H9 (cell line): Measurements from ENCODE around the gene CEP170B. TPM values are rescaled to one million over a fixed set of nuclear protein-coding genes. Genes with fewer than 3 reads are reported as not detected.

Experiments
- DNase-seq: peaks from one replicate; pipeline ENCODE4 v3.0.0-alpha.2; 2017
- H2AFZ ChIP-seq: one replicate; pipeline ENCODE4 v1.6.1; 2013; ENCODE audit warnings: mild to moderate bottlenecking, low read length, control low read depth, moderate library complexity
- H2AK5ac ChIP-seq: 2 replicates; pipeline ENCODE4 v1.6.1; 2013; ENCODE audit warnings: low read length, control low read depth, mixed read lengths; ENCODE audit not compliant: insufficient read length
- H2BK120ac ChIP-seq: one replicate; pipeline ENCODE4 v1.6.1; 2013; ENCODE audit warnings: low read depth, mild to moderate bottlenecking, low read length, control low read depth, inconsistent platforms; ENCODE audit not compliant: poor library complexity, severe bottlenecking
- H2BK12ac ChIP-seq: 2 replicates; pipeline ENCODE4 v1.6.1; 2013; ENCODE audit warnings: low read length, control low read depth, mixed read lengths, low read depth; ENCODE audit not compliant: insufficient read length
- H2BK15ac ChIP-seq: 2 replicates; pipeline ENCODE4 v1.6.1; 2013; ENCODE audit warnings: low read depth, low read length, control low read depth
- H2BK20ac ChIP-seq: one replicate; pipeline ENCODE4 v1.6.1; 2013; ENCODE audit warnings: low read depth, mild to moderate bottlenecking, low read length, control low read depth, inconsistent platforms; ENCODE audit not compliant: poor library complexity, severe bottlenecking
- H2BK5ac ChIP-seq: 2 replicates; pipeline ENCODE4 v1.6.1; 2013; ENCODE audit warnings: low read length, control low read depth, mixed read lengths; ENCODE audit not compliant: insufficient read length
- H3K14ac ChIP-seq: 2 replicates; pipeline ENCODE4 v1.6.1; 2013; ENCODE audit warnings: low read length, control low read depth; ENCODE audit not compliant: insufficient read depth
- H3K18ac ChIP-seq: 2 replicates; pipeline ENCODE4 v1.6.1; 2013; ENCODE audit warnings: low read depth, mild to moderate bottlenecking, mixed read lengths, low read length, control low read depth; ENCODE audit not compliant: insufficient read length
- H3K23ac ChIP-seq: 2 replicates; pipeline ENCODE4 v1.6.1; 2013; ENCODE audit warnings: low read length, control low read depth, mixed read lengths, low read depth; ENCODE audit not compliant: insufficient read length
- H3K23me2 ChIP-seq: 2 replicates; pipeline ENCODE4 v1.6.1; 2013; ENCODE audit warnings: low read depth, mild to moderate bottlenecking, mixed read lengths, low read length, control low read depth; ENCODE audit not compliant: insufficient read length, poor library complexity, severe bottlenecking
- H3K27ac ChIP-seq: 2 replicates; pipeline ENCODE4 v1.5.1; 2013; ENCODE audit warnings: low read length, control low read depth, mixed read lengths, low read depth; ENCODE audit not compliant: insufficient read length
- H3K27me3 ChIP-seq: 2 replicates; pipeline ENCODE4 v1.6.1; 2013; ENCODE audit warnings: low read length, control low read depth, inconsistent platforms; ENCODE audit not compliant: insufficient read depth
- H3K4ac ChIP-seq: 2 replicates; pipeline ENCODE4 v1.6.1; 2013; ENCODE audit warnings: low read depth, mild to moderate bottlenecking, control low read depth, inconsistent platforms, low read length, moderate library complexity
- H3K4me1 ChIP-seq: 2 replicates; pipeline ENCODE4 v1.6.1; 2013; ENCODE audit warnings: low read length, control low read depth, inconsistent platforms; ENCODE audit not compliant: insufficient read depth
- H3K4me2 ChIP-seq: 2 replicates; pipeline ENCODE4 v1.6.1; 2013; ENCODE audit warnings: low read length, control low read depth, mixed read lengths; ENCODE audit not compliant: insufficient read length, insufficient read depth
- H3K56ac ChIP-seq: 2 replicates; pipeline ENCODE4 v1.6.1; 2013; ENCODE audit warnings: low read depth, mild to moderate bottlenecking, mixed read lengths, low read length, control low read depth; ENCODE audit not compliant: insufficient read length
- H3K79me1 ChIP-seq: 2 replicates; pipeline ENCODE4 v1.6.1; 2013; ENCODE audit warnings: low read depth, mild to moderate bottlenecking, moderate library complexity, low read length, control low read depth, inconsistent platforms; ENCODE audit not compliant: insufficient read depth, poor library complexity, severe bottlenecking
- H3K79me2 ChIP-seq: 2 replicates; pipeline ENCODE4 v1.6.1; 2013; ENCODE audit warnings: low read length, control low read depth, inconsistent platforms; ENCODE audit not compliant: insufficient read depth
- H3K9ac ChIP-seq: 2 replicates; pipeline ENCODE4 v1.6.1; 2013; ENCODE audit warnings: low read length, control low read depth, mixed read lengths; ENCODE audit not compliant: insufficient read length; ENCODE audit errors: extremely low read depth
- H3K9me3 ChIP-seq: one replicate; pipeline ENCODE4 v1.6.1; 2013; ENCODE audit warnings: low read depth, low read length, inconsistent platforms; ENCODE audit not compliant: control insufficient read depth
- H3T11ph ChIP-seq: one replicate; pipeline ENCODE4 v1.6.1; 2013; ENCODE audit warnings: mild to moderate bottlenecking, low read length, control low read depth, inconsistent platforms
- H4K20me1 ChIP-seq: one replicate; pipeline ENCODE4 v1.6.1; 2013; ENCODE audit not compliant: control insufficient read depth, insufficient read length, insufficient read depth
- H4K5ac ChIP-seq: 2 replicates; pipeline ENCODE4 v1.6.1; 2013; ENCODE audit warnings: low read depth, mild to moderate bottlenecking, mixed read lengths, low read length, control low read depth; ENCODE audit not compliant: insufficient read length
- H4K8ac ChIP-seq: replicated peaks from 2 replicates; pipeline ENCODE4 v1.6.1; 2013; ENCODE audit warnings: low read length, control low read depth, mixed read lengths, low read depth; ENCODE audit not compliant: insufficient read length
- H4K91ac ChIP-seq: 2 replicates; pipeline ENCODE4 v1.6.1; 2013; ENCODE audit warnings: low read depth, mild to moderate bottlenecking, moderate library complexity, mixed read lengths, low read length, control low read depth; ENCODE audit not compliant: insufficient read length
- H3K27ac Mint-ChIP-seq, 3 experiments: 2 replicates in 2 of 3; 3 replicates in 1 of 3; pipeline ENCODE4 v1.8.0; 2020 to 2021; ENCODE audit warnings: mixed read lengths in 3 of 3, mild to moderate bottlenecking in 1 of 3, moderate library complexity in 1 of 3
- H3K27me3 Mint-ChIP-seq: 2 replicates; pipeline ENCODE4 v1.8.0; 2021; ENCODE audit warnings: low read depth, mild to moderate bottlenecking, moderate library complexity, mixed read lengths
- H3K36me3 Mint-ChIP-seq, 3 experiments: 2 replicates in 2 of 3; 3 replicates in 1 of 3; pipeline ENCODE4 v1.8.0; 2020 to 2021; ENCODE audit warnings: low read depth in 3 of 3, mixed read lengths in 3 of 3; ENCODE audit not compliant: insufficient read depth in 1 of 3
- H3K4me1 Mint-ChIP-seq, 2 experiments: 2 replicates each; pipeline ENCODE4 v1.8.0; 2020; ENCODE audit warnings: mixed read lengths in 2 of 2
- H3K4me3 Mint-ChIP-seq, 2 experiments: 2 replicates in 1 of 2; 3 replicates in 1 of 2; pipeline ENCODE4 v1.8.0; 2020 to 2021; ENCODE audit warnings: mild to moderate bottlenecking in 2 of 2, mixed read lengths in 2 of 2, moderate library complexity in 1 of 2
- H3K9me3 Mint-ChIP-seq, 2 experiments: 2 replicates in 1 of 2; 3 replicates in 1 of 2; pipeline ENCODE4 v1.8.0; 2020; ENCODE audit warnings: mild to moderate bottlenecking in 2 of 2, mixed read lengths in 2 of 2, moderate library complexity in 1 of 2
- WGBS: extraction: QIAGEN DNeasy Blood & Tissue Kit; methylation state at CpG from one replicate; pipeline ENCODE4 v1.1.7; 2013; ENCODE audit warnings: missing lambda C conversion rate, low lambda C conversion rate, mixed read lengths; ENCODE audit not compliant: insufficient read length; ENCODE audit errors: extremely low coverage; 5-methylcytosine and 5-hydroxymethylcytosine counted together
- total RNA-seq: library from RNA; stranded (reverse); gene quantifications from 2 replicates; pipeline ENCODE4 v1.2.1, GENCODE V29; 2021
- TF ChIP-seq, protein P1 (sequence below): fragments of 200-600 bp; sonication (generic); conservative IDR thresholded peaks from 3 replicates; pipeline ENCODE4 v1.8.0; 2021; ENCODE audit warnings: antibody characterized with exemption, mild to moderate bottlenecking

CEP170B gene
- total RNA-seq, 1 experiment from 2014 or later = 28.8 TPM

DNA sequence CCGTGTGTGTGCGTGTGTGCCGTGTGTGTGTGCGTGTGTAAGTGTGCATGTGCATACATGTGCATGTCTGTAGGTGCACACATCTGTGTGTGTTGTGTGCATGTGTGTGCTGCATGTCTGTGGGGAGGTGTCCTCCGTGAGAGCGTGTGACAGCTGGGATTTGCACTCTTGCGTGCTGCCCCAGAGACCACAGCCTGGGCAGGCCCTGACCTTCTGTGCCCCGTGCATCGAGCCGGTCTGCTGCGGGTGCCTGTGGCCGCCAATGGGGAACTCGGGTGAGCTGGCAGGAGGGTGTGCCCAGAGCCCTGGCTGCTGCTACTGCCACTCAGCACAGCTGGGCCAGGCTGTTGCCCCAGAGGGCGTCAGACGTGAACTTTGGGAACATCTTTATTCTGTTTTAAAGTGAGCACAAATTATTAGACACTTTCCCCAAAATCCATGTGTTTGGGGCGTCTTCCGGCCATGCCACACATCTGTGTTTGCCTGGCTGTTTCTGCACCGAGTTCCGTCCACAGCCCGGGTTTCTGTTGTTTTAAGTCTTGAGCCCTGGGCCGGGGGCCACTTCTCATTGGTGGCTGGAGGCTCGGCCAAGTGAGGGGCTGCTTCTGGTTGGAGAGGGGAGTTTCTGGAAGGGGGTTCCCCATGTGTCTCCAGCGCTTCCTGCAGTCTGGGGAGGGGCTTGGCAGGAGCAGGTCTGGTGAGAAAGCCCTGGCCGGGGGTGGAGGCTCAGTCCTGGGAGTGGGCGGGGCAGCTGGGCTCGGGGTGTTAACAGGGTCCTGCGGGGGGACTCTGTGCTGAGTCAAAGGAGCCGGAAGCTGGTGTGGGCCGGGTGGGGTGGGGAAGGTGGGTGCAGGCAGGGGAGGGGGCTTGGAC lies 7.6 kb downstream of the CEP170B start:
- no peaks in the 10 kb centered on the region for H3K27me3 Mint-ChIP-seq
- Histone ChIP-seq H4K5ac (peak overlapping the region; percentile 38), H2BK5ac (no peak overlapping the region), H3K23ac (no peak overlapping the region), H2BK20ac (no peak overlapping the region), H3K4ac (no peak overlapping the region), H3K23me2 (peaks cover 4% of the 10 kb centered on the region), H3K9ac (no peak overlapping the region), H4K91ac (no peak overlapping the region), H2AFZ (no peak overlapping the region), H4K20me1 (no peaks in the 10 kb centered on the region), H4K8ac (no peak overlapping the region), H3K79me2 (peaks cover 3% of the 10 kb centered on the region; the same call in 1 of the 2 replicates), H3K27me3 (no peaks in the 10 kb centered on the region), H2BK12ac (no peak overlapping the region), H3T11ph (no peak overlapping the region), H2BK15ac (no peak overlapping the region), H3K27ac (no peak overlapping the region), H3K79me1 (no peaks in the 10 kb centered on the region), H3K56ac (no peak overlapping the region), H3K14ac (no peak overlapping the region; the same call in 1 of the 2 replicates), H3K4me2 (no peak overlapping the region), H2BK120ac (no peak overlapping the region), H2AK5ac (no peak overlapping the region), H3K9me3 (no peaks in the 10 kb centered on the region), H3K4me1 (no peaks in the 10 kb centered on the region; the same call in 1 of the 2 replicates), H3K18ac (no peak overlapping the region)
- peak overlapping the region in 2 of 3 experiments; percentile 13 to 44; a peak in 2 of 7 replicates for H3K27ac Mint-ChIP-seq
- DNase-seq = peak; percentile 82
- peaks cover 0 to 1% (median 0%) of the 10 kb centered on the region in 3 experiments; a peak in 1 of 7 replicates for H3K36me3 Mint-ChIP-seq
- WGBS = no CpG with 5 or more reads among the region's 29 CpGs
- TF ChIP-seq, protein P1, sequence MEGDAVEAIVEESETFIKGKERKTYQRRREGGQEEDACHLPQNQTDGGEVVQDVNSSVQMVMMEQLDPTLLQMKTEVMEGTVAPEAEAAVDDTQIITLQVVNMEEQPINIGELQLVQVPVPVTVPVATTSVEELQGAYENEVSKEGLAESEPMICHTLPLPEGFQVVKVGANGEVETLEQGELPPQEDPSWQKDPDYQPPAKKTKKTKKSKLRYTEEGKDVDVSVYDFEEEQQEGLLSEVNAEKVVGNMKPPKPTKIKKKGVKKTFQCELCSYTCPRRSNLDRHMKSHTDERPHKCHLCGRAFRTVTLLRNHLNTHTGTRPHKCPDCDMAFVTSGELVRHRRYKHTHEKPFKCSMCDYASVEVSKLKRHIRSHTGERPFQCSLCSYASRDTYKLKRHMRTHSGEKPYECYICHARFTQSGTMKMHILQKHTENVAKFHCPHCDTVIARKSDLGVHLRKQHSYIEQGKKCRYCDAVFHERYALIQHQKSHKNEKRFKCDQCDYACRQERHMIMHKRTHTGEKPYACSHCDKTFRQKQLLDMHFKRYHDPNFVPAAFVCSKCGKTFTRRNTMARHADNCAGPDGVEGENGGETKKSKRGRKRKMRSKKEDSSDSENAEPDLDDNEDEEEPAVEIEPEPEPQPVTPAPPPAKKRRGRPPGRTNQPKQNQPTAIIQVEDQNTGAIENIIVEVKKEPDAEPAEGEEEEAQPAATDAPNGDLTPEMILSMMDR = no peak
- peak overlapping the region in 1 of 2 experiments; percentile 59; a peak in 2 of 5 replicates for H3K4me3 Mint-ChIP-seq
- peaks cover 10 to 26% of the 10 kb centered on the region in 2 experiments for H3K4me1 Mint-ChIP-seq
- H3K9me3 Mint-ChIP-seq = no peaks in the 10 kb centered on the region; a peak in 2 of 5 replicates
